ENCODE data around the gene PMEPA1.

The PMEPA1 gene

GRCh38 chr20:57711311-57711712 lies 1.5 kb upstream of the PMEPA1 start:
- no peak for DNase-seq

- no peak for DNase-seq
Observed at GRCh38 chr20:57710841-57711240, 1.0 kb upstream of the PMEPA1 start.

GRCh38 chr20:57708694-57709673 lies 831 bp downstream of the PMEPA1 start:
- DNase-seq: peak in 1 of 2 experiments; percentile 15

GRCh38 chr20:57707849-57708693 lies 1.7 kb downstream of the PMEPA1 start:
- DNase-seq: no peak

- no peak for DNase-seq
Observed at GRCh38 chr20:57707320-57707719, 2.5 kb downstream of the PMEPA1 start.

GRCh38 chr20:57705127-57705899 lies 4.5 kb downstream of the PMEPA1 start:
- no peak for DNase-seq

- DNase-seq: no peak
Observed at GRCh38 chr20:57704245-57704644, 5.6 kb downstream of the PMEPA1 start.

- no peak for DNase-seq
Observed at GRCh38 chr20:57703013-57703412, 6.8 kb downstream of the PMEPA1 start.

GRCh38 chr20:57702521-57702920 lies 7.3 kb downstream of the PMEPA1 start:
- no peak for DNase-seq

GRCh38 chr20:57702091-57702490 lies 7.7 kb downstream of the PMEPA1 start:
- no peak for DNase-seq

GRCh38 chr20:57701651-57702050 lies 8.2 kb downstream of the PMEPA1 start:
- no peak for DNase-seq

- no peak for DNase-seq
Observed at GRCh38 chr20:57701090-57701489, 8.7 kb downstream of the PMEPA1 start.

- no peak for DNase-seq
Observed at GRCh38 chr20:57699395-57699794, 10.4 kb downstream of the PMEPA1 start.

- peak; percentile 51 to 80 for DNase-seq
Observed at GRCh38 chr20:57698867-57699275, 10.9 kb downstream of the PMEPA1 start.

GRCh38 chr20:57698116-57698866 lies 11.5 kb downstream of the PMEPA1 start:
- peak; percentile 99 to 100 for DNase-seq

GRCh38 chr20:57697543-57697942 lies 12.3 kb downstream of the PMEPA1 start:
- DNase-seq: no peak

- no peak for DNase-seq
Observed at GRCh38 chr20:57696401-57696961, 13.3 kb downstream of the PMEPA1 start.

GRCh38 chr20:57695940-57696339 lies 13.9 kb downstream of the PMEPA1 start:
- no peak for DNase-seq

- DNase-seq: no peak
Observed at GRCh38 chr20:57695012-57695411, 14.8 kb downstream of the PMEPA1 start.

GRCh38 chr20:57694481-57694880 lies 15.3 kb downstream of the PMEPA1 start:
- DNase-seq: no peak

GRCh38 chr20:57693670-57694329 lies 16.0 kb downstream of the PMEPA1 start:
- no peak for DNase-seq
